Measurements from ENCODE around the gene RBP3.
"Not testable (repeated sequence)": the region's sequence is repeated elsewhere in the genome, so short reads cannot be mapped to it uniquely, and the experiment has no call there.

RBP3 gene

DNA sequence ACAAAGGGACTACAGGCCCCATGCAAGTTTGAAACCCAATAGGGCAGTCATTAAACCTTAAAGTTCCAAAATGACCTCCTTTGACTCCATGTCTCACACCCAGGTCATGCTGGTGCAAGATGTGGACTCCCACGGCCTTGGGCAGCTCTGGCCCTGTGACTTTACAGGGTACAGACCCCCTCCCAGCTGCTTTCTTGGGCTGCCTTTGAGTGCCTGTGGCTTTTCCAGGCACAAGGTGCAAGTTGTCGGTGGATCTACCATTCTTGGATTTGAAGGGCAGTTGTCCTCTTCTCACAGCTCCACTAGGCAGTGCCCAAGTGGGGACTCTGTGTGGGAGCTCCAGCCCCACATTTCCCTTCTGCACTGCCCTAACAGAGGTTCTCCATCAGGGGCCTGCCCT is 37.9 kb downstream of the RBP3 start:
- DNase-seq (ENCODE audit: insufficient read length, low spot score); FAIRE-seq: not testable (repeated sequence)

DNA sequence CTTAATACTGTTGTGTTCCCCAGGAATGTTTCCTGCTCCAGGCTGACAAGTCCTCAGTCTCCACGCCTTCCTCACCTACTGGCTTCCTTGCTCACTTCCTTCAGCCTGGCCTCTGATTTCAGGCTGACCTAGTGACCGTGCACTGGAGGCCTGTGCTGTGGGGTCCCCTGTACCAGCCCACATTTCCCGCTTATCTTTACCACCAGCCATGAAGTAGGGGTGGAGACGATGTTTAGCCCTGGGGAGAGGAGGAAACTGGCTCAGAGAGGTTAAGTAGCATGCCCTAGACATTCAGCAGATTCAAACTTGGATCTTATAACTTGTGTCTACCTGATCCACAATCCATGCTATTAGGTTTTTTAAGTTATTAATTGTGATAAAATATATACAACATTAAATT is 40.7 kb downstream of the RBP3 start:
- DNase-seq (ENCODE audit: insufficient read length, low spot score), result no peak
- FAIRE-seq, result no peak

DNA sequence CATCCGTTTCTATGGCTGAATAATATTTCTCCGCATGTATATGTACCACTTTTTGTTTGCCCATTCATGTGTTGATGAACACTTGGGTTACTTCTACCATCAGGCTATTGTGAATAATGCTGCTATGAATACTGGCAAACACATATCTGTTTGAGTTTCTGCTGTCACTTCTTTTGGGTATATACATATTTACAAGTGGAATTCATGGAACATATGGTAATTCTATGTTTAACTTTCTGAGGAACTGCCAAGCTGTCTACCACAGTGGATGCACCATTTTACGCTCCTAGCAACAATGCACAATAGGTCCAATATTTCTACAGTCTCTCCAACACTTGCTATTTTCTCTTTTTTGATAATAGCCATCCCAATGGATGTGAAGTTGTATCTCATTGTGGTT is 41.5 kb downstream of the RBP3 start:
- no peak for FAIRE-seq
- DNase-seq (ENCODE audit: insufficient read length, low spot score), result no peak

DNA sequence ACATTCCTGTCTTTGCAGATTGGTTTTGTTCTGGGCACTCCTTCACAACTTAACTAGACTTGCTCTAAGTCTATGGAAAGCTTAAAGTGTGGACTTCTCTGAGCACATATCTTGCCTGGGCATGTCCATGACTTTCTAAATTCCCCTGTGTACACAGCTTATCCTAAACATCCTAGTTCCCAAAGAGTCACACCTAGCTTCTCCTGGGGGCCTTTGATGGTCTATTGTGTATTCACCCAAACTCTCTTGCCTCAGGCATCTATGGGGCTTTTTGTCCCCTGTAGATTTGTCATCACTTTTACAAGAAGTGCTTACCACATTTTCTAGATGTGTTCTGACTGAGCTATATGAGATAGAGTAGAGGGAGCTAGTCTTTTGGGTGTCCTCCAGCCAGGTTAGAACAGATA is 48.2 kb downstream of the RBP3 start:
- FAIRE-seq, result no peak
- no peak for DNase-seq (ENCODE audit: insufficient read length, low spot score)

DNA sequence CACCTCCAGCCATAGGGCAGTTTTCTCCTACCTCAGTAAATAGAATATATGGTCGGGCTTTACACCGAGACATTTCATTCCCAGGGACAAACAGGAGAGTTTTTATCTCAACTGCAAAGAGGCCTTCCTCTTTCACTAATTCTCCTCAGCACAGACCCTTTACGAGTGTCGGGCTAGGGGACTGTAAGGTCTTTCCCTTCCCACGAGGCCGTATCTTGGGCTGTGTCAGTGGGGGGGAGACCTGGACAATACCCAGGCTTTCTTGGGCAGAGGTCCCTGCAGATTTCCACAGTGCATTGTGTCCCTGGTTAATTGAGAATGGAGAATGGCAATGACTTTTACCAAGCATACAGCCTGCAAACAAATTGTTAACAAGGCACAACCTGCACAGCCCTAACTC is 49.1 kb downstream of the RBP3 start:
- no peak for DNase-seq (ENCODE audit: insufficient read length, low spot score)
- no peak for FAIRE-seq

DNA sequence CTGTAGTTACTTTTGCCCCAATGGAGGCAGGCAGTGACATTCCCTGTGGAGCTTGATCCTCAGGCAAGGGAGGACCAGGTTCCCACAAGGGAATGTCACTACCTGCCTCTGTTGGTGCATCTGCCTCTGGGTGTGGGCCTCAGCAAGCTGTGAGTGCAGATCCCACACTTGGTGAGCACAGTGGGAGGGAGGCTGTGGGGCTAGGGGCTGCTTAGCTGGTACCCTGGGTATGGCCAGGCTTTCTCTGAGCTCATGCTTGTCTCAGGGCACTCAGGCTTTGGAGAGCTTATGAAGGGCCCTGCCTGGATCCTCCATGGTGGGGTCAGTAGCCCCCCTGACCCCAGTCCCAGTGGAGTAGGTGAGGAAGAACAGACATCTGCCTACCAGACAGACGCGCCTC is 52.1 kb downstream of the RBP3 start:
- no peak for FAIRE-seq
- DNase-seq (ENCODE audit: insufficient read length, low spot score), result no peak

DNA sequence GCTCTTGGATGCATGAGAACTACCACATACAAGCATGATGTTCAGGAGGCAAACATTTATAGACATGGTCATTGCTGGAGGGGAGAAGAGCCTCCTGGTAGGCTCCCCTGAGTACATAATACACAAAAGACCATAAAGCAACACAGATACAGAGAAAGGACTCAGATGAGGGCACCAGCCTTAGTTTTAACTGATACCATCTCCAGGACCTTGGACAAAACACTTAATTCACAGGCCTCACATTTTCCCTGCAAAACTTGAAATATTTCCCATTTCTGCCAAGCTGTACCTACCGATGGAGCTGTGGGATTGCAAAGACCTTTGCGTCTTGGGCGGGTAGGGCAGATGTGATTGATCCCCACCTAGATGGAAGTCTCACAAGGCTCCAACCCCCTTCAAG is 52.6 kb downstream of the RBP3 start:
- no peak for DNase-seq (ENCODE audit: insufficient read length, low spot score)
- FAIRE-seq, result no peak

DNA sequence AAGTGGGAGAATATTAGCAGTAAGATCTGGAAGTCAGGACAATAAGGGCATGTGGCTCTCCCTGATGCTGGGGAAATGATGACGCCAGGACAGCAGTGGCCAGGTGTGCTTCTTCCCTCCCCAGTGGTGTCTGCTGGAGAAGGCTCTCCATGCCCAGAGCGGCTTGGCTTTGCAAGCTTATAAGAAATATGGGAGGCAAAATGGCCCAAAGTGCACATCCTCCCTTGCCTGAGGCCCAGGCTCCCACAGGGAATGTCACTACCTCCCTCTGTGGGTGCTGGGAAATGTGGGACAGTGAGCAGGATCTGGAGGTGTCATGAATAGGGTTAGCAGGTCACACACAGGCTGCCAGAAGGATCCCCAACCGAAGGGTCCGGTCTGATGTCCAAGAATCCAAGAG is 53.0 kb downstream of the RBP3 start:
- DNase-seq (ENCODE audit: insufficient read length, low spot score) (no peak), FAIRE-seq (no peak)

DNA sequence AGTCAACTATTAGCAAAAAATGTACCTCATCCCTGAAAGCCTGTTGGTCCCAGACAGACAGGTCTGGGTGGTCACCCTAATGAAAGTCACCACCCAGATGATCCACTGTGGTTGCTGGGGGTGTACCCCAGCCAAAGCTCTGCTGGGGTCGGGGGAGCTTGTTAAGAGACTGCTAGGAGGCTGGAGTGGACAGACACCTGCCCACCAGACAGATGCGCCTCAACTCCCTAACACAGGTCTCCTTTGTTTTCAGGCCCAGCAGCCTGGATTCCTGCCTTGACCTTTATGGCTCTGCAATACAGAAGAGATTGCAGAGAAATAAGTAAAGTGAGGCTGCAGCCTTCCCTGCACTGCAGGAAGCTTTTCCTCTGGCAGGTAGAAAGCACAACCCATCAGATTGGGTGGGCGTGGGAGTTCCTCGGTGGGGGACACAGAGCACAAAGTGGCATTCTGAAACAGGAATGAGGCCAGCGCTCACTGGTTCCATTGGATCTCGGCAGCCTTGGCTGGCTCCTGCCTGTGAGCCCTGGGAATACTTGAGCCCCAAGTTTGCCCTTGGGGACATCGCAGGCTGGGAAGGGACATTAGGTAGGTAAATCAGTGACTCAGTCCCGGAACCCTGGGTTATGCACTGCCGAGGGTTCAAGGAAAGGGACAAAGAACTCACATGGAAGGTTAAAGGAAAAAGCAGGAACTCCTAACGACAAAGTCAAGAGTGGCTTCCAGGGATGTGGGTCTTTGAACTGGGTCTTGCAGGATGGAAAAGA is 53.9 kb downstream of the RBP3 start:
- no peak for DNase-seq (ENCODE audit: insufficient read length, low spot score)
- no peak for FAIRE-seq

DNA sequence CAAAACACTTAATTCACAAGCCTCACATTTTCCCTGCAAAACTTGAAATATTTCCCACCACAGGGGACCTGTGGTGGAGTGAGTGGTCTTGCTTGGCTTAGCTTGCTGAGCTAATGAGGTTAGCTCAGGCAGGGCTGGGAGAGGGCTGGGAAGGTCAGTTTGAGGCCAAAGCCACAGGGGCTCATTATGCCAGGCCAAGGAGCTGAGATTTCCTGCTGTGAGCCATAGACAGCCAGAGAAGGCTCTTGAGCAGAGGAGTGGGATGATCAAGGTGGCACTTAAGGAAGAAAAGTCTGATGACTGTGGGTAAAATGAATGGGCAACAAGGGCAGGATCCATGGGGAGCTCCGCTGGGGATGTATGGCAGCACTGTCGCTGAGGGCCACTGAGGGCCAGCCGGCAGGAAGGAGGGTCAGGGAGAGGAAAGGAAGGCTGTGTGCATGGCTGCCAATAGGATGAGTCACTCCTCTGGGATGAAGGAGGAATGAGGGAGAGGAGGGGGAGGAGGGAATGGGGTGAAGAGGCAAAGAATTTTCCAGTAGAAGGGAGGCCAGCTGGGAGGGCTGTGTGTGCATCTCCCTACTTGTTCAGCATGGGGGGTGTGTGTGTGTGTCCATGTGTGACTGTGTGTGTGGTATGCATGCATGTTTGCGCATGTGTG is 54.6 kb downstream of the RBP3 start:
- DNase-seq (ENCODE audit: insufficient read length, low spot score) (no peak), FAIRE-seq (no peak)

DNA sequence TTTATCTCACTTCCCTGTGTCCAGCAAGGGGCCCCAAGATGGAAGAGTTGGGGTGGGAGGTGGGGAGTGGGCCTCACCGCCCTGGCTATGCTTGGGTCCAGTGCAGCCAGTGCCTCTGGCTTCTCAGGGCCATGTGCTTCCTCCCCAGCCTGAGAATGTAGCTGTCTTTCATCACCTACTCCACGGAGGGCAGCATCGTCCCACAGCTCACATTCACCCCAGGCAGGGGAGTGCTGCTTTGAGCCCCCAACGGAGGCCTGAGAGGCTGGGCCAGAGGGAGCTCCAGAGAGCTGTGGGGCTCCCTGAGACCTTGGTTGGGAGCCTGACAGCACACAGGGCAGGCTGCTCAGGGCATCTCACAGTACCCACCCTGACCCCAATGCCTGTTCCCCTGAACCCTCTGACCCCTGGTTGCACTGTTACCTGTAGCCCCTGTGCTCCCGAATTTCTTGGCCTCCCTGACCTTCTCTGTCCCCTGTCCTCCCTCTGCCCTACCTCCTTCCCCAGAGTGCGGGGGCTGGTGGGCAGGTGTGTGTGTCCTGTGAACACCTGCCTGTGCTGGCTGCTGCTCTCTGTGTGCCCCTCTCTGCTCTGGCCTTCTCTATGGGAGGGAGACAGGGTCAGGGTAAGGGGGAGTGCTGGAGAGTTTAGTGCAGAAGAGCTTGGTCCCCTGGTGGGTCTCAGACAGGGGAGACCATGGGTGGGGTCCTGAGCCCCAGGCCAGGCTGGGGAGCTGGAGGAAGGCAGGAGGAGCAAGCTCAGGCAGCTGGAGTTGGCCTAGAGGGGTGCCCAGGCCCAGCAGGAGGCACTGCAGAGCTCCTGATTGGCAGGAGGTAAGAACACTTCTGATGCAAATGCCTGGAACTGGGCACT is 55.5 kb downstream of the RBP3 start:
- no peak for DNase-seq (ENCODE audit: insufficient read length, low spot score)
- FAIRE-seq, result no peak

DNA sequence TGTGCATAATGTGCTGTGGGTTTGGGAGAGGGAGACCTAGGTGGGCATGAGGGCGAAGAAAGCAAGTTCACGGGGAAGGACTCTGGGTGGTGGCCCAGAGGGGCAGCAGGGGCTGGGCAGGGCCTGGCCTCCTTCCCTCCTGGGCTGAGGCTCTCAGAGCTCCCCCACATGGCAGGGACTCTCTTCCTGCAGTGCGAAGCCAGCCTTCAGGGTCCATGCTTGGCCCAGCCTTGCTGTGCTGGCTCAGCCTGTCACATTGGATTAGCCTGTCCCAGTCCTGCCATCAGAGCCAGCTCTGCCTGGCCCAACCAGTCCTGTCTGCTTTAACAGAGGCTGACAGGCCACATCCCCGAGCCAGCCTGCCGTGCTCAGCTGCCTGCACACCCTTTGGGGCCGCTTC is 56.3 kb downstream of the RBP3 start:
- FAIRE-seq (no peak), DNase-seq (ENCODE audit: insufficient read length, low spot score) (no peak)

DNA sequence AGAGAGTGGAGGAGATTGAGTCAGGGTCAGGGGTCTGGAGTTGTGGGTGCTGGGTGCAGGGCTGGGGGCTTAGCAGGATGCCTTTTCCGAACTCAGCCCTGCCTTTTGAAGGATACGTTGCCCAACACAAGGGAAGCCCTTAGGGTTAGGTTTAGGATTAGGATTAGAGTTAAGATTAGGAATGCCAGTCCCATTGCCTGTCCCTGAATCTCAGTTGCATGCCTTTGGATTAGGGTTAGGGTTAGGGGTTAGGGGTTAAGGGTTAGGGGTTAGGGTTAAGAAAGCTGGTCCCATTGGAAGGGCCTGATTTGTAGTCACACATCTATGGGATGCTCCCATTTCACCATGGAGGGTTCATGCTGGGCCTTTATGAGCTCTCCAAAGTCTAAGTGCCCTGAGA is 56.8 kb downstream of the RBP3 start:
- FAIRE-seq (no peak), DNase-seq (ENCODE audit: insufficient read length, low spot score) (no peak)

DNA sequence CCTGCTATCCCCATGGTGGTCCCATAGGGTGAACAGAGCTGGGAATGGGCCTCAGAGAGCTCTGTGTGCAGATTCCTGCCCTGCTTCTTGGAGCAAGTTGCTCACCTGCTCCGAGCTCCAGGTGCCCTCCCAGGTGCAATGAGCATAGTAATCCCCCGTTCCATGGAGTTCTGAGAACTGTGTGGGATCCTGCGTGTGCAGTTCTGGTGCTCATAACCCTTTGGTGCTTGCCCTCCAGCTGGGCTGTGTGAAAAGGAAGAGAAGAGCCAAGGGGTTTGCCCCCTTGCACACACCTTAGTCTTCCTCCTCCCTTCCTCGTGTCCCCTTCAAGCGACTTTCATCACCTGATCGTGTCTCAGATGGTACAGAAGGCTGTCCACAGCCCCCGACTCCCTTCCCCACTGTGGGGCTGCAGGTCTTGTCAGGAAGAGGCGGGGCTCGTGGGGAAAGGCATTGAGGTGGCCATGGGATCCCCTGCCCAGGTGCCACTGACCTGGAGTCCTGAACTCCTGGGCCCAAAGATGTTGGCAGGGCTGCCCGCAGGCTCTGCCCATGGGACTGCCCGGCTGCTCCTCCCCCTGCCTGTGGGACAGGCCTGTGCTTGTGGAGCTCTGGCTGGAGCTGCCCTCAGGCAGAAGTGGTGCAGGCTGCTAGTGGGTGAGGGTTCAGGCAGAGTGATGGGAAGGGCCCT is 57.8 kb downstream of the RBP3 start:
- DNase-seq (ENCODE audit: insufficient read length, low spot score) (no peak), FAIRE-seq (no peak)

DNA sequence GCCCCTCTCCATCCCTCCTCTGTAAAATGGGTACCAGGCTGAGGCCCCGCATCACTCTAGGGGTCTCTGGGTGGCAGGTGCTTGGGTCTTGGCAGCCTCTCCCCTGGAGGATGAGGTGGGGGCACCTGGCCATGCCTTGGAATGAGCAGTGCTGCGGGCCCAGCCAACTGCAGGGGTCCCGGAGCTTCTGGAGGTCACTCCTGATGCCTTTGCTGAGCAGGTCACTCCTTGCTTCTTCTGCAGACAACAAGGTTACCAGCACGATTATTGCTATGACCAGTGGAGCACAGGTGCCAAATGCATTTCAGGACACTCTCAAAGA is 58.3 kb downstream of the RBP3 start:
- DNase-seq (ENCODE audit: insufficient read length, low spot score), result no peak

DNA sequence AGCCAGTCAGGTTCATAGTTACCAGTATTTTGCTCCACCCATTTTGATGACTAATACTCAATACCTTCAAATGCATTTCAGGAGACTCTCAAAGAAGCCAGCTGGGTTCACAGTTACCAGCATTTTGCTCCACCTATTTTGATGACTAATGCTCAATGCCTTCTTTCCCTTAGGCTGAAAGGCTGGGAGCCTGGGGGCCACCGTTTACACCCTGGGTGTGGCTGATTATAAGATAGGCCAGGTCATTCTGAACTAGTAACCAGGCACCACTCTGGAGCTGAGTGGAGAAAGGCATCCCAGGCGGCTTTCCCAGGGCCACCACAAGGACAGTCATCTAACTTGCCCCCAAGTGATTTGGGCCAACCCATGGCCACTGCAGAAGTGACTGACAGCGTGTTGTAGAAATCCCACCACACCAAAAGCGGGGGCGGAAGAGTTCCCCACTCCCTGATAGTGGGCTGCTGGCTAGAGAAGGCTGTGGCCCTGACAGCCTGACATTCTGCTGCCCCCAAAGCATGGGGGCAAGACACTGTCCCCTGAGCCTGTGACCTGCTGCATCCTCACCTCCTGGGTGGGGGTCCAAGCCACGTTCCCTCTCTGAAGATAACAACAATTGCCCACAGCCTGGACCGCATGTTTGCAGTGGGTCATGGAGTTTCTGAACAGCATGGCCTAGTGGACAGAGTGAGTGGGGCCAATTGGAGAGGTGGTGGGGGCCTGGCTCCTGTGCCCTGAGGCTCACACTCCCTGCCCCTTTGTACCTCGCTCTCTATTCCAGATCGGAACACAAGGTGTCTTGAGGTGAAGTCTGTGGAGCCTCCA is 58.9 kb downstream of the RBP3 start:
- DNase-seq (ENCODE audit: insufficient read length, low spot score), result no peak
- no peak for FAIRE-seq

More for the DNA sequence above, 58.3 kb downstream of the RBP3 start:
- FAIRE-seq, result no peak
